Sigmoid colon (tissue), 4 donors: ENCODE measurements around the gene PIP5K1C.

Experiments
- CTCF ChIP-seq, 4 experiments: fragments of 450-650 bp in 3 of 4; fragments of 200-600 bp in 1 of 4; IDR thresholded peaks; one replicate each; pipeline ENCODE4 v1.5.1; 2016 to 2019; ENCODE audit warnings: antibody characterized with exemption in 4 of 4, mild to moderate bottlenecking in 3 of 4, moderate library complexity in 2 of 4
- POLR2A ChIP-seq, 2 donors: fragments of 450-650 bp; IDR thresholded peaks; one replicate each; pipeline ENCODE4 v1.6.1; 2016; ENCODE audit warnings: antibody characterized with exemption in 2 of 2, mild to moderate bottlenecking in 2 of 2, moderate library complexity in 2 of 2
- POLR2AphosphoS5 ChIP-seq, 4 donors: sonication (generic); formaldehyde crosslinking; IDR thresholded peaks; one replicate each; pipeline ENCODE4 v1.6.1; 2017; ENCODE audit warnings: antibody characterized with exemption in 4 of 4

- TF ChIP-seq CTCF (IDR thresholded peaks at IDR 0.05), result no peak
- no peak for TF ChIP-seq POLR2AphosphoS5 (IDR thresholded peaks at IDR 0.05)
- no peak for TF ChIP-seq POLR2A (IDR thresholded peaks at IDR 0.05)
Observed at GRCh38 chr19:3687774-3688706, 12.2 kb downstream of the PIP5K1C start.
